Activated T-helper 2 cell treated with anti-CD3 and anti-CD28 coated beads, Interferon-gamma antibody, Interleukin-2, Interleukin-4, amounts not matched to agents 10 μg/mL and 5 μg/mL and 100 μg/mL, durations not matched to agents 14 hours and 24 hours and 36 hours (primary cell): Measurements from ENCODE around the gene CDH12. TPM values are rescaled to one million over a fixed set of nuclear protein-coding genes. Genes with fewer than 3 reads are reported as not detected.

Experiments used
- DNase-seq: peaks from one replicate; pipeline ENCODE4 v3.0.0; 2021; ENCODE audit warnings: low spot score
- H3K27ac Mint-ChIP-seq: one replicate; pipeline ENCODE4 v1.8.0; 2021; ENCODE audit warnings: mixed read lengths
- H3K27me3 Mint-ChIP-seq: one replicate; pipeline ENCODE4 v1.8.0; 2021; ENCODE audit warnings: low read depth, mixed read lengths
- H3K36me3 Mint-ChIP-seq: one replicate; pipeline ENCODE4 v1.8.0; 2021; ENCODE audit warnings: low read depth, mixed read lengths
- H3K4me1 Mint-ChIP-seq: one replicate; pipeline ENCODE4 v1.8.0; 2021; ENCODE audit warnings: low read depth, mixed read lengths
- H3K4me3 Mint-ChIP-seq: one replicate; pipeline ENCODE4 v1.8.0; 2021; ENCODE audit warnings: low read depth, mild to moderate bottlenecking, moderate library complexity, mixed read lengths
- H3K9me3 Mint-ChIP-seq: one replicate; pipeline ENCODE4 v1.8.0; 2021; ENCODE audit warnings: mixed read lengths
- intact Hi-C: fragments of 100-400 bp; cut with micrococcal nuclease; formaldehyde crosslinking; loops from one replicate; pipeline ENCODE4 v1.15.1; 2023
- total RNA-seq: library from RNA; stranded (reverse); gene quantifications from 2 replicates; pipeline ENCODE4 v1.2.3, GENCODE V29; 2022

Gene CDH12
- total RNA-seq, 1 donor from 2014 or later = not detected

DNA sequence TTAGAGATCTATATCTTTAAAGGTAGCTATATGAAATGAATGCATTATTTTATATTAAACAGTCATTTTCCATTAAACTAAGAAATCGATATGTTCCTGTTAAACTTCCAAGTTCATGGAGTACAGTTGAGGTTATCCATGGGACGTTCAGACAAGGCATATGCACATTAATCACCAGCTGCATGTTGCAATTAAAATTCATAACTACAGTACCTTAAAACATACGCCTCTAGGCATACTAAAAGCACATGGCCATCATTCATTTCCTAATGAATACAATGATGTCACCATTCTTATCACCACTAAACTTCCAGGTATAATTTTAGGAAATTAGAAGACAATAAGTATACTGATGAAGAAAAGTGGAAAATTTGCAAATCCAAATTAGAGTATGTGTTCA, 174.3 kb downstream of the CDH12 start:
- no peak overlapping the region for H3K27ac Mint-ChIP-seq
- H3K9me3 Mint-ChIP-seq = peaks cover 24% of the 10 kb centered on the region
- DNase-seq = no peak
- intact Hi-C loops = no loop called here
- H3K36me3 Mint-ChIP-seq = no peaks in the 10 kb centered on the region
- H3K4me1 Mint-ChIP-seq = no peaks in the 10 kb centered on the region
- no peak overlapping the region for H3K4me3 Mint-ChIP-seq
- H3K27me3 Mint-ChIP-seq = no peaks in the 10 kb centered on the region

DNA sequence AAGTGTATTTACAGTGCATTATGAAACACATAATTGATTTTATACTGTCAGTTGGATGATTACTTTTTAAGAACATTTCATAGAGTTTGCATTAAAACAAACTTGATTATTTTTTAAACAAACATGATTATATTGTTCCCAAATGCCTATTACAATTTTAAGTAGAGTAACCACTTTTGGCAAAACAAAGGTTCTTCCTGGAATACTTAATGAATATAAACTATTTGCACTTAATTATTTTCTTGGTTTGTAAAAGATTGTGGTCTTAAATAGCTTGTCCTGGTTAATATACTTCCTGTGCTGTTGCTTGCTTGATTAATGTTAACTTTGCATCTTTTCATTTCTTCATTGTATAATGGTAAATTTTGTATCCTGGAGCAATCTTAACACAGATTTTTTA, 180.0 kb downstream of the CDH12 start:
- Mint-ChIP-seq H3K36me3 (no peaks in the 10 kb centered on the region), H3K27ac (no peak overlapping the region), H3K4me1 (no peaks in the 10 kb centered on the region), H3K9me3 (peaks cover 38% of the 10 kb centered on the region), H3K27me3 (no peaks in the 10 kb centered on the region), H3K4me3 (no peak overlapping the region)
- intact Hi-C loops = no loop called here
- DNase-seq = no peak

DNA sequence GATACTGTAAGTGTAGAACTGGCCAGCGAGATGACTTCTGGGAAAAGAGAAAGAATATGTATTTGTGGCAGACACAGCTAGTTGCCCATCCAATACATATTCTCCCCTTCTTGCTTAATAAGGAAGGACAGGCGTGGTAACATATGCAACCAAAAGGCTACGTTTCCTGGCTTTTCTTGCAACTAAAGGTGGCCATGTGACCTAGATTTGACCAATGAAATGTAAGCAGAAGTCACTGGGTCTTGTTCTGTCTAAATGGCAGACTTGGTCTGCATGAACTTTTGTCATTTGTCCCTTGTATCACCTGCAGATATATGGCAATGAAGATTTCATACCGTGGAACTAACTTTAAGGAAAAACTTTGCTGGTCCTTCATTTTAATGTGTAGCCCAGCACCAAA, 183.8 kb downstream of the CDH12 start:
- Mint-ChIP-seq H3K4me3 (no peak overlapping the region), H3K4me1 (no peaks in the 10 kb centered on the region), H3K36me3 (no peaks in the 10 kb centered on the region), H3K27ac (no peak overlapping the region), H3K27me3 (no peaks in the 10 kb centered on the region), H3K9me3 (peaks cover 31% of the 10 kb centered on the region)
- DNase-seq = no peak
- intact Hi-C loops = no loop called here

DNA sequence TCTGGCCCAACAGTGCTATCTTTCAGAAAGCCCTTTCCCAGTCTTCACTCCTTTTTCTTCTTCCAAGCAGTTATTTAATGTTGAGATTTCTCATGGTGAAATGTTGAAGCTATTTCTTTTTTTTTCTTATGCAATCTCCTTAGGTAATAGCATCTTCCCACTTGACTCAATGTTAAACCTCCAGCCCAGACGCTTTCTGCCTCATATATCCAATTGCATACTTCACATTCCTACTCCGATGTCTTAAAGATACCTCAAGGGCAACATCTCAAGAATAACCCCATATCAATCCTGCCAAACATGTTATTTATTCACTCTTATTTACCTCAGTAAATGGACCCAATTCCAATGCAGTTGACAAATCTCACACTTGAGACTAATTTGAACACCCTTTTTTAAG, 187.3 kb downstream of the CDH12 start:
- H3K9me3 Mint-ChIP-seq = peaks cover 20% of the 10 kb centered on the region
- no peaks in the 10 kb centered on the region for H3K4me1 Mint-ChIP-seq
- H3K27me3 Mint-ChIP-seq = no peaks in the 10 kb centered on the region
- H3K36me3 Mint-ChIP-seq = no peaks in the 10 kb centered on the region
- intact Hi-C loops = no loop called here
- H3K4me3 Mint-ChIP-seq = no peak overlapping the region
- no peak overlapping the region for H3K27ac Mint-ChIP-seq
- DNase-seq = no peak

DNA sequence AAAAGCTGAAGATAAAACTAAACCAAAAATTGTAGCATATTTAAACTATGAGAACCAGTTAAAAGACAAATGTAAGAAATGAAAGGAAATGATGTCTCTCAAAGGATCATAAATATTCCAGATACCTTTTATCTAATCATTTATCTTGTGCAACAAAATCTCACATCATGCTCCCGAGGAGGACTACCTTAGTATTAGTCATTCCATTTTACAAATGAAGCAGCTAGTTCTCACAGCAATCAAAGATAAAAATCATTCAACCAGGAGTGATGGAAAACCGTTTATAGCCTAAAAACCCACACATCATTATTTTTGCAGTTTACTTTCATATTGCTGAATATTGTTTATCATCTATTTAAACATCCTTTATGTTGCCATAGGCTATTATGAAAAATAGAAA, 190.0 kb downstream of the CDH12 start:
- Mint-ChIP-seq H3K9me3 (peaks cover 16% of the 10 kb centered on the region), H3K27ac (no peak overlapping the region), H3K4me1 (no peaks in the 10 kb centered on the region), H3K27me3 (no peaks in the 10 kb centered on the region), H3K36me3 (no peaks in the 10 kb centered on the region), H3K4me3 (no peak overlapping the region)
- intact Hi-C loops = no loop called here
- no peak for DNase-seq

DNA sequence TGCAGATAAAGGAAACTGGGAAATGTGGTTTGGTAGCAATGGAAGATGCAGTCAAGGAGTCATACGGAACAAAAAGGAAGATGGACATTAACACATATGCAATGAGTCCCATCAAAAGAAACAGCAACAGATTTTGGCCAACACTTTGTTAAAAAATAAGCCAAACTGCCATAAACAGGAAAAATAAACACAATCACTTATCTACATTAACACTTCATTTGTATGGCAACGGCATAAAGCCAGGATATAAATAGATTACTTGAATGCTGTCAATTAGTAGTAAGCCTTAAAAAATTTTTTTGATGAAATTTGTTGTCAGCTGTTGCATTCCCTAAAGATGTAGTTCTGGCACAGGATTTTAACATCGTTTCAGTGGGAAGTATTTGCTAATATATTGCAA, 190.8 kb downstream of the CDH12 start:
- intact Hi-C loops = no loop called here
- no peaks in the 10 kb centered on the region for H3K27me3 Mint-ChIP-seq
- no peak for DNase-seq
- H3K9me3 Mint-ChIP-seq = peaks cover 22% of the 10 kb centered on the region
- H3K36me3 Mint-ChIP-seq = no peaks in the 10 kb centered on the region
- H3K27ac Mint-ChIP-seq = no peak overlapping the region
- H3K4me1 Mint-ChIP-seq = no peaks in the 10 kb centered on the region
- no peak overlapping the region for H3K4me3 Mint-ChIP-seq

DNA sequence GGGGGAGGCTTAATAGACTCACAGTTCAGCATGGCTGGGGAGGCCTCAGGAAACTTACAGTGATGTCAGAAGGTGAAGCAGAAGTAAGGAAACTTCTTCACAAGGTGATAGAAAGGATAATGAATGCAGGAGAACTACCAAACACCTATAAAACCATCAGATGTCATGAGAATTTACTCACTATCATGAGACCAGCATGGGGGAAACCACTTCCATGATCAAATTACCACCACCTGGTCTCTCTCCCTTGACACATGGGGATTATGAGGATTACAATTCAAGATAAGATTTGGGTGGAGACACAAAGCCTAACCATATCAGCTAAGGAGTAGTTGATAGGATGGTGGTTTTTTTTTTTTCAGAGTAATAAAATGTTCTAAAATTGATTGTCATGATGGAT, 201.8 kb downstream of the CDH12 start:
- H3K4me1 Mint-ChIP-seq = no peaks in the 10 kb centered on the region
- no peak for DNase-seq
- intact Hi-C loops = no loop called here
- H3K27ac Mint-ChIP-seq = no peak overlapping the region
- H3K9me3 Mint-ChIP-seq = peaks cover 40% of the 10 kb centered on the region
- H3K4me3 Mint-ChIP-seq = no peak overlapping the region
- H3K36me3 Mint-ChIP-seq = no peaks in the 10 kb centered on the region
- no peaks in the 10 kb centered on the region for H3K27me3 Mint-ChIP-seq

DNA sequence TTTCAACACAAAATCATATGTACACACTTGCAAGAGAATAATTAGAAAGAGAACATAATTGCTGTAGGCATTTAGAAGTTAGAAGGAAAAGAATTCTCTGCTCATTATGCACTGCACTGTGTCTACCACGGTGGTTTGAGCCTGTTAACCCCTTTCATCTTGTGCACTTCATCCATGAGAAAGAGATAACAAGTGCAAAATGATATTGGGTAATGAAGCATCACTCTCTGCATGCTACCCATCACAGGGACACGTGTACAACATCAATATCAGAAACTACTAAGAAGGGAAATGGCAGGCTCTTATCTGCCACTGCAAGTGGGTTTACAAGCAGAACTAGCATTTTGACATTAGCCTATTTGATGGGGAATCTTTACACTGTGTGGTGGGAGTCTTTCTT, 202.6 kb downstream of the CDH12 start:
- Mint-ChIP-seq H3K9me3 (peaks cover 44% of the 10 kb centered on the region), H3K36me3 (no peaks in the 10 kb centered on the region), H3K4me3 (no peak overlapping the region), H3K27ac (no peak overlapping the region), H3K4me1 (no peaks in the 10 kb centered on the region), H3K27me3 (no peaks in the 10 kb centered on the region)
- intact Hi-C loops = no loop called here
- DNase-seq = no peak

DNA sequence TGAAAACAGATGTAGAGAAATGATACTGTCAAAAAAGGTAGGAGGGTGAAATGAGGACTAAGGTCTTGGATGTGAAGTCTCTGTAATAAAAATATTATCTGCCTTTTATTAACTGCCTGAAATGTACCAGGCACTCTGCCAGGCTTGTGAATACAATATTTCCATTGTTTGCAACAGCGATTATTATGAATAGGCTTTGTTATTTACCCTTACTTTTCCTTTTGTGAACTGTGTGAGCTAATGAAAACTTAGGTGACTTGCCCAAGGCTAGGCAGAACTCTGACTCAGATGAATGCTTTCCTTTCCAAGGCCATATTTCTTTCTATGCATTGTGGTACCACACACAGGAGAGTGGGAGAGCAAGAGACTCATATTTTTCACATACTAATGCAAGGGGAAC, 204.1 kb downstream of the CDH12 start:
- Mint-ChIP-seq H3K27me3 (no peaks in the 10 kb centered on the region), H3K9me3 (peaks cover 38% of the 10 kb centered on the region), H3K4me1 (no peaks in the 10 kb centered on the region), H3K27ac (no peak overlapping the region), H3K36me3 (no peaks in the 10 kb centered on the region), H3K4me3 (no peak overlapping the region)
- DNase-seq = no peak
- intact Hi-C loops = no loop called here

DNA sequence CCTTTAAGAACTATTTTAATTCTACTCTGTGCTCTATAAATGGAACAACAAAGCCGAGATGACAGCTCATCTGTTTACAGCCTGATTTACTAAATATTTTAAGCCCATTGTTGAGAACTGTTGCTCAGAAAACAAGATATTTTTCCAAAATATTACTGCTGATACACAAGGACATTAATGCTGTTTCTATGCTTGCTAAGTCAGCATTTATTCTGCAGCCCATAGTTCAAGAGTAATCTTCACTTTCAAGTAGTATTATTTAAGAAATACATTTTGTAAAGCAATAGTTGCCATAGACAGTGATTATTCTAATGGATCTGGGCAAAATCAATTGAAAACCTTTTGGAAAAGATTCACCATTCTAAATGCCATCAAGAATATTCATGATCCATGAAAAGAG, 208.3 kb downstream of the CDH12 start:
- no peak for DNase-seq
- Mint-ChIP-seq H3K4me1 (no peaks in the 10 kb centered on the region), H3K27me3 (no peaks in the 10 kb centered on the region), H3K4me3 (no peak overlapping the region), H3K27ac (no peak overlapping the region), H3K9me3 (peaks cover 19% of the 10 kb centered on the region), H3K36me3 (no peaks in the 10 kb centered on the region)
- intact Hi-C loops = no loop called here

DNA sequence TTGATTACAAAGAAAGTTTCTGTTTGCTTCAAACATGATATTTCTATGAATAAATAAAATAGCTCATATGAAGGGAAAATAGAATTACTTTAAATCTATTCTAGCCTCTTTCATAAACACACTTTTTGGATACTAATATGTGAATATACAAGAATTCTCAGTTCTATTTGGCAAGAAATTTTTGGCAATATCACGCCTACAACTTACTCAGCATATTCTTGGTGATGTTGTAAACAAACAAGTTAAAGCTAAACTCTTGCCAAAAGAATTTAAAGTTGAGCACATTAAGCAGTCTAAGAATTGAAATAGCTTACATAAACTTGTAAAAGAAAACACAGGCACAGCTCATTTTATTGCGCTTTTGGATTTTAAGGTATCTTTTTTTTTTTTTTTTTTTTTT, 209.8 kb downstream of the CDH12 start:
- Mint-ChIP-seq H3K9me3 (peaks cover 19% of the 10 kb centered on the region), H3K4me1 (no peaks in the 10 kb centered on the region), H3K36me3 (no peaks in the 10 kb centered on the region), H3K27ac (no peak overlapping the region), H3K27me3 (no peaks in the 10 kb centered on the region), H3K4me3 (no peak overlapping the region)
- intact Hi-C loops = no loop called here
- no peak for DNase-seq

DNA sequence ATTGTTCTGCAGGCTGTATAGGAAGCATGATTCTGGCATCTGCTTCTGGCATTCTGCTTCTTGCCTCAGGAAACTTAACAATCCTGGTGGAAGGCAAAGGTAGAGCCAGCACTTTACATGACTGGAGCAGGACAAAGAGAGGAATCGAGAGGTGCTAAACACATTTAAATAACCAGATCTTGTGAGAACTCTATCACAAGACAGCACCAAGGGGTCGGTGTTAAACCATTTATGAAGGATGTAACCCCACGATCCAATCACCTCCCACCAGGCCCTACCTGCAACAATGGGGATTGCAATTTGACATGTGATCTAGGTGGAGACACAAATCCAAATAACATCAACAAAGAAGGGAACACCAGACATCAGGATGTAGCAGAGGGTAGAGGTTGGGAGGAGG, 221.5 kb downstream of the CDH12 start:
- DNase-seq = no peak
- Mint-ChIP-seq H3K4me3 (no peak overlapping the region), H3K27ac (no peak overlapping the region), H3K9me3 (peaks cover 48% of the 10 kb centered on the region), H3K27me3 (no peaks in the 10 kb centered on the region), H3K4me1 (no peaks in the 10 kb centered on the region), H3K36me3 (no peaks in the 10 kb centered on the region)
- intact Hi-C loops = no loop called here

DNA sequence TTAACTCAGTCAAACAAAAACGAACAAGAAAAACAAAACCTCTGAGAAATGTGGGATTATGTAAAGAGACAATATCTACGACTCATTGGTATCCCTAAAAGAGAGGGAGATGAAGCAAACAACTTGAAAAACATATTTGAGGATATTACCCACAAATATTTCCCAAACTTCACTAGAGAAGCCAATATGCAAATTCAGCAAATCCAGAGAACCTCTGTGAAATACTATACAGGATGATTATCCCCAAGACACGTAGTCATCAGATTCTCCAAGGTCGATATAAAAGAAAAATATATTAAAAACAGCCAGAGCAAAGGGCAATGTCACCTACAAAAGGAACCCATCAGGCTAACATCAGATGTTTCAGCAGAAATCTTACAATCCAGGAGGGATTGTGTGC, 226.1 kb downstream of the CDH12 start:
- H3K4me1 Mint-ChIP-seq = no peaks in the 10 kb centered on the region
- H3K27me3 Mint-ChIP-seq = no peaks in the 10 kb centered on the region
- H3K9me3 Mint-ChIP-seq = peaks cover 45% of the 10 kb centered on the region
- H3K27ac Mint-ChIP-seq = no peak overlapping the region
- H3K4me3 Mint-ChIP-seq = no peak overlapping the region
- H3K36me3 Mint-ChIP-seq = no peaks in the 10 kb centered on the region
- intact Hi-C loops = no loop called here
- DNase-seq = no peak

DNA sequence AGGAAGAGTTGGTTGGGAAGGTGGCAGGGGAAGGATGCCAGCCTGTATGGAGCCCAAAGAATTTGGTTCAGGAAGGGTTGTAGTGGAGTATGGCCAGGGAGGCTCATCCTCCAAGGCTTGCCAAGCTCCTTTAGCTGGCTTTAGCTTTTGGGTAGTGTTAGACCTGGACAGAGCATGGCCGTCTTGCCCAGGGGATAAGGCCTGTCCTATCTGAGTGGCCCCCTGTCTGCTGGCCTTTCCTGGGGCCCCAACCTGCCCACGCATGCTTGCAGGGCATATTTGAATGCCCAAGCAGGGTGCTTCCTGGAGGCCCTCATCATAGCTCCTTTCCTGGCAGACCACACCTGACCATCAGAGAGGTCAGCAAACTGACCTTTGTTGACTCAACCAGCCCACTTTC, 227.7 kb downstream of the CDH12 start:
- Mint-ChIP-seq H3K4me3 (no peak overlapping the region), H3K27me3 (no peaks in the 10 kb centered on the region), H3K27ac (no peak overlapping the region), H3K4me1 (no peaks in the 10 kb centered on the region), H3K9me3 (peaks cover 39% of the 10 kb centered on the region), H3K36me3 (no peaks in the 10 kb centered on the region)
- intact Hi-C loops = no loop called here
- no peak for DNase-seq
